Renal pelvis (tissue), 12 donors: Measurements from ENCODE around the gene RECQL5. TPM values are rescaled to one million over a fixed set of nuclear protein-coding genes. Genes with fewer than 3 reads are reported as not detected.

Experiments used
- DNase-seq: peaks from one replicate; pipeline ENCODE4 v3.0.0-alpha.2; 2013
- long read RNA-seq, 16 experiments: transcript quantifications; one replicate each; lab custom pipeline, GENCODE V29; 2026
- polyA plus RNA-seq, 3 donors: library from polyadenylated mRNA; unstranded; fragments of 120-200 nt; gene quantifications; one replicate each; pipeline ENCODE4 v1.2.1, GENCODE V29; 2013; ENCODE audit not compliant: insufficient read length in 3 of 3

RECQL5 gene
- 10 to 100 TPM; 43.5 to 62.4 (median 55.2) TPM for polyA plus RNA-seq
- long read RNA-seq, donor 1, partial matches to known transcripts = 17 of 31 reads
- long read RNA-seq, donor 1, other reads (novel, unspliced or antisense) = 10 of 31 reads
- long read RNA-seq, donor 2, partial matches to known transcripts = 0 of 3 reads
- long read RNA-seq, donor 2, other reads (novel, unspliced or antisense) = 0 of 3 reads
- long read RNA-seq, donor 3, partial matches to known transcripts = 0 of 3 reads
- long read RNA-seq, donor 3, other reads (novel, unspliced or antisense) = 0 of 3 reads
- long read RNA-seq, donor 4, partial matches to known transcripts = 0 of 4 reads
- long read RNA-seq, donor 4, other reads (novel, unspliced or antisense) = 0 of 4 reads
- long read RNA-seq, donor 5 = 0 reads
- long read RNA-seq, donor 6, partial matches to known transcripts = 0 of 4 reads
- long read RNA-seq, donor 6, other reads (novel, unspliced or antisense) = 0 of 4 reads
- long read RNA-seq, donor 7, partial matches to known transcripts = 0 of 4 reads
- long read RNA-seq, donor 7, other reads (novel, unspliced or antisense) = 0 of 4 reads
- long read RNA-seq, donor 8 = 0 reads
- long read RNA-seq, donor 9, partial matches to known transcripts = 0 of 1 reads
- long read RNA-seq, donor 9, other reads (novel, unspliced or antisense) = 0 of 1 reads
- long read RNA-seq, donor 10, partial matches to known transcripts = 20 of 23 reads
- long read RNA-seq, donor 10, other reads (novel, unspliced or antisense) = 0 of 23 reads
- long read RNA-seq, donor 11, partial matches to known transcripts = 22 of 23 reads
- long read RNA-seq, donor 11, other reads (novel, unspliced or antisense) = 0 of 23 reads
- long read RNA-seq, donor 12, partial matches to known transcripts = 5 of 10 reads
- long read RNA-seq, donor 12, other reads (novel, unspliced or antisense) = 0 of 10 reads
- long read RNA-seq, donor 13, partial matches to known transcripts = 0 of 6 reads
- long read RNA-seq, donor 13, other reads (novel, unspliced or antisense) = 0 of 6 reads
- long read RNA-seq, donor 14 = 0 reads
- long read RNA-seq, donor 15 = 0 reads
- long read RNA-seq, donor 16 = 0 reads

GRCh38 chr17:75666959-75667790 lies at the start of gene RECQL5, which contains the start of gene SAP30BP:
RECQL5 (minus strand) TSS chr17:75667154; CDS start chr17:75666557, 597 bp downstream.
SAP30BP (plus strand) TSS chr17:75667338; CDS start chr17:75667373, 35 bp downstream.
- peak; percentile 98 for DNase-seq

DNA sequence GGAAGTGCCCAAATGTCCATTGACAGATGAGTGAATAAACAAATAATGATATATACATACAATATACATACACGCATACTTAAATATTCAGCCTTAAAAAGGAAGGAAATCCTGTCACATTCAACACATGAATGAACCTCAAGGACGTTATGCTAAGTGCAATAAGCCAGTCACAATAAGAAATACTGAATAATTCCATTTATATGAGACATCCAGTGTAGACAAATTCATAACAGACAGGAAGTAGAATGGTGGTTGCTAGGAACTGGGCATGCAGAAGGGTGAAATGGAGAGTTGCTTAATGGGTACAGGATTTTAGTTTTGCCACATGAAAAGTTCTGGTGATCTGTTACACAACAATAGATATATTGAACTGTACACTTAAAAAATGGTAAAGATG lies 45.5 kb upstream of the RECQL5 start:
- DNase-seq = no peak

GRCh38 chr17:75707079-75707571 lies 40.2 kb upstream of the RECQL5 start:
- DNase-seq = no peak

DNA sequence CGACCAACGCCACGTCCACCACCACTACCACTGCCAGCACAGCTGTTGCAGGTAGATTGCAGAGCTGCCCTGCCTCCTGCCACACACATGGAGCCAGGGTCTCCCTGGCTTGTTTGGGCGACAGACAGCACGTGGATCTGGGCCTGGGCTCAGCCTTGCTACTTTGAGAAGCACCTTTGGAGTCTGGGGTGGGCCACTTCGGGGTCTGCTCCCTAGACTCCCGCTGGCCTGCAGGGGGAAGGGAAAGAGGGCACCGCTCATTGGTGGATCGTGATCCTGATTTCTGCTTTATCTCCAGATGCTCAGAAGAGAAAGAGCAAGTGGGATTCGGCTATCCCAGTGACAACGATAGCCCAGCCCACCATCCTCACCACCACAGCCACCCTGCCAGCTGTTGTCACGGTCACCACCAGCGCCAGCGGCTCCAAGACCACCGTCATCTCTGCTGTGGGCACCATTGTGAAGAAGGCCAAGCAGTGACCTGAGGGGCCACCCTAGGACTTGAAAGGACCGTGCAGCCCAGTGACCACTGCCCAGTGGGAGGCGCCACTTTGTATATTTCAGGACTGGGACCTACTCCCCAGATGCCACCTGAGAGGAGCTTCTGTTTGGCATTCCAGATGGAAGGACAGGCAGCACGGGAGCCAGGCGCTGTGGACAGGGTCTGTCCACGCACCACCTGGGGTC lies 39.2 kb upstream of the RECQL5 start:
- DNase-seq = no peak

DNA sequence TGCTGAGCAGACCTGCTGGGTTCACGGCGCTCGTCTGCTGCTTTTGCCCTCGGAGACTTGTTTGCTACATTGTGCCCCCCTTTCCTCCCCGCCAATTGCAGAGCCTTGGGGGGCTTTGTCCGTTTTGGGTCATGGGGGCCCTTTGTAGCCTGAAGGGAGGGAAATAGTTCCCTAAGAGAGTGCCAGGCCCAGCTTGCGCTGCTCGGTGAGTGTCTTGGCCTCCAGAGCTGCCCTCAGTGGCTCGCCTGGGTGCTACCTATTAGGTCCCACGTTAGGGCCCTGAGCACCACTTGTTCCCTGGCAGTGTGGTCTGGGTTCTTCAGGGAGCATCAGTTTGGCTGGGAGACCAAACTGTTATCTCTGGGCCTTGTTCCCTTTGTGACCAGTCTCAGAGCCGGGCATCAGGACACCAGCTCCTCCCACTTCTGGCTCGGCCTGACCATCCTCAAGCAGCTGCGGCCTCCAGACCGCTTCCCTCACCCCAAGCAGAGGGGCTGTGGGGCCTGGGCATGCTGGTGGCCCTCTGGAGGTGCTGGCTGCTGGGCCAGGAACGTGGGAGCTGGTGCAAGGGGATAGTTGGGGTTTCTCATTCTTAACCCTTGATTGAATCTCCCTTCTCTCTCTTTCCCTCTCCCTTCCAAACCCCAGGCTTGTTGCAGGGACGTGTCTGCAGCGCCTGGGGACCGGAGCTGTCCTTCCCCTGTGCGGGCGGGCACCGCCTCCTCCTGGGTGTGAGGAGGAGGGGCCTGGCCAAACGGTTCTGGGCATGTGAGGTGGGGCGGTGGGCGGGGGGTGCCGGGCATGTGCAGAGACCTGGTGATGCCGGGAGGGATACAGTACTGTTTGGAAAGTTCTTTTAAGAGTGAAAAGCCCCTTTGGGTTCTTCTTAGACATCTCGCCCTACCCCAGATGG lies 38.3 kb upstream of the RECQL5 start:
- DNase-seq = no peak

DNA sequence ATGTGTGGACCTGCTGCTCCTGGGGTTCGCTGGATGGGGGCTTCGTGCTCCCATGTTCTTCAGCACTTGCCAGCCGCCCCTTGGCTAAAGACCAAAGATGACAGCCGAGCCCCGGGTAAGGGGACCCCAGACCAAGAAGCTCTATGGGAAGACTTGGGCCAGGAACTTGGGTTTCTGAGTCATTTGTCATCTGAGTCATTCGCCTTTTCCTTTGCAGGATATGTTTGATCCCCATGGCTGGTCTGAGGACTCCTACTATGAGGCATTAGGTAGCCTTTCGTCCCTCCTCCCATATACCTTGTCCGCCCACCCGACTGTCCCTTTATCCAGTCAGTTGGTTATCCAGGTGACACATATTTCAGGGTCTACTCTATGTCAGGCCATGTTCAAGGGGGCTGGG lies 36.6 kb upstream of the RECQL5 start:
- no peak for DNase-seq

- DNase-seq = no peak
Observed at GRCh38 chr17:75703191-75703590, 36.2 kb upstream of the RECQL5 start.

DNA sequence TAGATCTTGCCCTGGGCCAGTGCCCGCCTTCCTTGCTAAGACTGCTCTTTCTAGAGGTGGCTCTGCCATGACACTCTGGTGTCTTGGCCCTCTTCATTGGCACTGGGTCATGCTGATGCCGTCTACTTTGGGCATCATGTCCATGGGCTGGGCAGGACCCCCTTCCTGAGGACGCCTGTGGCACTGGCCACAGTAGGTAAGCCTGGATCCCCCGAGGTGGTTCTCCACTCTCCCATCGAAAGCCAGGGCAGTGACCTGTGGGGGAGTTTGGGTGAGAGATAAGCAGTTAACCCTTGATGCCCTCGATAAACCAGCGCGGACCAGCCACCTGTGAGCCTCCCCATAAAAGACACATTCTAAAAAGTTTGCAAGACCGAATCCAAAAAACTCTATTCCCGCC lies 34.3 kb upstream of the RECQL5 start:
- DNase-seq = no peak

DNA sequence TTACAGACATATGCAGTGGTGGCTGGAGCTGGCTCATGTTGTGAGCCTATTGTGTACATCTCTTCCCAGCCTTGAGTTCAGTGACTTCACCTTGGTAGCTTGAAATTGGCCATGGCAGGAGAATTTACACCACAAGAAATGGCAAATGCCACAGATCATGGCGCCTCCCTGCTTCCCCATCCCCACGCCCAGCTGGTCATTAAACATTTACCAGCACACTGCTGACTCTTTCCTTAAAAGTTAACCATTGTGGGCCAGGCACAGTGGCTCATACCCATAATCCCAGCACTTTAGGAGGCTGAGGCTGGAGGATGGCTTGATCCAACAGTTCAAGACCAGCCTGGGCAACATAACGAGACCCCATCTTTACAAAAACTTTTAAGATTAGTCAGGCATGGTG lies 31.7 kb upstream of the RECQL5 start:
- no peak for DNase-seq

DNA sequence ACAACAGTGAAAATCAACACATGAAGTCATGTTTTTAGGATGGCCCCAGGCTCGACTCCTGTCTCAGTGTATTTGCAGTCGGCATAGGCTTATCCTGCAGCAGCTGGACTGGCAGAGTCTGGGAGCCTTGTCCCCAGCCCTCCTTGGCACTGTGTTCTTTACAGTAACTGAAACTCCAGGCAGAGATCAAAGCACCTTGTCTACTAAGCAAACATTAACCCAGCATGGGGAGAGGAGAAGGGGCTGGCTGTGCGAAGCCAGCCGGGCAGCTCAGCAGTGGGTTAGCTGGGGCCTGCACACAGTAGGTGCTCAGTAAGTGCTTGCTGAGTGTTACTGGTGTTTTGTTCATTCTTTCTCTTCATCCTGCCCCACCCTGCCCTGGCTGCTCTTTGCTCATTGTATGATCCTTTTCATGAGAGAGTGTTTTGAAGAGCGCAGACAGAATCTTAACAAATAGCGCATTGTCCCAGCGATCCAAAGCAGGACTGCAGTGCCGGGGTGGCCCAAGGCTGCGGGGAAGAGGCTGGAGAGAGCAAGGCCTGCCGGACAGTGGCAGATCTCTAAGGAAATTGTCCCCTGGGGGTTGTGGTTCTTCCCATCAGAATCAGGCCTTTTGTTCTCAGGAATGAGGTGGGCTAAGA lies 30.8 kb upstream of the RECQL5 start:
- no peak for DNase-seq

- no peak for DNase-seq
Observed at GRCh38 chr17:75695830-75696271, 28.9 kb upstream of the RECQL5 start.

GRCh38 chr17:75695141-75695829 lies 28.3 kb upstream of the RECQL5 start:
- DNase-seq = no peak

DNA sequence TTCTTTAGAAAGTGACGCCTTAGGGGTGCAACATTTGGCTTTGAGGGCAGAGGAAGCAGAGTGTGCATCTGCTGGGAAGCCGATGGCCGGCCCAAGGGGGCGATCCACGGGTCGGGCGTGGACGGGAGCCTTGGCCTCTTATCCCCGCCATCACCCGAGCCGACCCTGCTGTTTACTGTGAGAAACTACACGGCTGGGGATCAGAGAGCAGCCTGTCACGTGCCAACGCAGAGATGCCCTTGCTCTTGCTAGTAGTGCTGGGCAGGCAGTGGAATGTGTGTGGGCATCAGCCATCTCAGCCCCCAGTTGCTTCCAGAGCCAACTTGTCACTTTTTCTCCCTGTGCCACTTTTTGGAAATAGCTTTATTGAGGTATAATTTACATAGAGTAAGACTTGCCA lies 27.6 kb upstream of the RECQL5 start:
- DNase-seq = no peak

- DNase-seq = no peak
Observed at GRCh38 chr17:75693500-75694481, 26.8 kb upstream of the RECQL5 start.

GRCh38 chr17:75692976-75693375 lies 26.0 kb upstream of the RECQL5 start:
- no peak for DNase-seq

DNA sequence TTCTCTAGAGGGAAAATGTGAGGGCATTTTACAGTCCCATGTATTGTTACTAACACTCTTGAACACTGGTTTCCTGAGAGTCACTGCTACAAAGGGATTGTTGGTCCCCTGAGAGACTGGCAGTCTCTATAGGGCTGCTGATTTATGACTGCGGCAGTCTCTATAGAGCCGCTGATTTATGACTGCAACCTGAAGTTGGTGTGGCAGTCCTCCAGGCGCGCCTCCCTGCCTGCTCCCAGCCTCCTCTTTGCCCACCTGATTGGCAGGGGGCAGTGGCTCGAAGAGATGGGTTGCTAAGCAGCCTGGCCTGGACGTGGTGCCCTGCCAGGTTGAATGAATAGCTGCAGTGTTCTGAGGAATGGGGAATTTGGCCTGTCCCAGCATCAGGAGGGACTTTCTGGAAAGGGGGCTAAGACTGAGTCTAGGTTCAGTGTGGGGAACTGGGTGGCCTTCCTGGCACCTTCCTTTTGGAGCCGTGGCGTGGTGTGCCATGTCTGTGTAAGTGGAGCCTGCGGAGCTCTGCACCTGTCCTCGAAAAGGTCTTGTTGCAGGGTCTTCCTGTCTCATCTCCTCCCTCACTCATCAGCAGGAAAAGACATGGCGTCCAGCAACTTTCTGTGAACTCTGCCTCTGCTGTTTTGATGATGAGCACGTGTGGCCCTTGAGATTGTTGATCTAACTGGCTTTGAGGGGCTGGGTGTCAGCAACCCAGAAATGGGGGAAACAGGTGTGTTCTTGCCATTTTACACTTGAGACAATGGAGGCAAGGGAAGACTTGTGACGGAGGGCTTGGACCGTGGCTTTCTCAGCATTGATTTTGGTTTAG lies 25.1 kb upstream of the RECQL5 start:
- DNase-seq = no peak
